Endothelial cell (in vitro differentiated cells): Measurements from ENCODE around the gene MAP2K3. TPM values are rescaled to one million over a fixed set of nuclear protein-coding genes. Genes with fewer than 3 reads are reported as not detected.

Experiments used
- DNase-seq: peaks from one replicate; pipeline ENCODE4 v3.0.0; 2021; ENCODE audit warnings: low spot score
- H3K27ac Mint-ChIP-seq: one replicate; pipeline ENCODE4 v1.8.0; 2021; ENCODE audit warnings: mixed read lengths, inconsistent platforms; ENCODE audit not compliant: unreplicated experiment
- H3K27me3 Mint-ChIP-seq: one replicate; pipeline ENCODE4 v1.8.0; 2021; ENCODE audit warnings: mild to moderate bottlenecking, moderate library complexity, mixed read lengths, inconsistent platforms; ENCODE audit not compliant: unreplicated experiment
- H3K36me3 Mint-ChIP-seq: one replicate; pipeline ENCODE4 v1.8.0; 2021; ENCODE audit warnings: mild to moderate bottlenecking, low read depth, mixed read lengths, inconsistent platforms; ENCODE audit not compliant: unreplicated experiment
- H3K4me1 Mint-ChIP-seq: one replicate; pipeline ENCODE4 v1.8.0; 2021; ENCODE audit warnings: mild to moderate bottlenecking, mixed read lengths, inconsistent platforms; ENCODE audit not compliant: unreplicated experiment
- H3K4me3 Mint-ChIP-seq: one replicate; pipeline ENCODE4 v1.8.0; 2021; ENCODE audit warnings: mild to moderate bottlenecking, mixed read lengths, inconsistent platforms; ENCODE audit not compliant: unreplicated experiment
- H3K9me3 Mint-ChIP-seq: one replicate; pipeline ENCODE4 v1.8.0; 2021; ENCODE audit warnings: mixed read lengths, inconsistent platforms; ENCODE audit not compliant: unreplicated experiment
- total RNA-seq: library from RNA; stranded (reverse); fragmentation: NEBNext Ultra II Directional; extraction: Animal tissue kit (Norgen Biotek cat#: 25700); gene quantifications from one replicate; pipeline ENCODE4 v1.2.1, GENCODE V29; 2021; ENCODE audit not compliant: unreplicated experiment
- TF ChIP-seq, protein P1 (sequence below): fragments of 200-600 bp; sonication (generic); IDR thresholded peaks from one replicate; pipeline ENCODE4 v1.5.0; 2021; ENCODE audit warnings: antibody characterized with exemption; ENCODE audit not compliant: unreplicated experiment

Gene MAP2K3
- total RNA-seq, 1 donor from 2014 or later: 65.8 TPM

DNA sequence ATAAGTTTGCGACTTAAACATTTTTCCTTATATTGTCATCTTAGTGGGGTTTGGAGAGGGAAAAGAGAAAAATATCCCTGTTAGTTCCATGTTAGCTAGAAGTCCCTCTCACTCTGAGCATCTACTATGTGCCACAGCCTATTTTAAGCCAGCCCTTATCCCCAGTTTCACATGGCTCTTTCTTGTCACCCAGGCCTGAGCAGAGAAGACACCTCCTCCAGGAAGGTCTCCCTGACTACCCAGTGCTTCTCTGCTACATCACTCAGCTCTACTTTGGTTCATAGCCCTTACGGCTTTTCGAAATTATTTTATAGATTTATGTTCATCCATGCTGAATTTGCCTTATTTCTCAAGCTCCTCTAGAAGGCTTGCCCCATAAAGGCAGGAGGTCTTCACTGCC, 7.2 kb upstream of the MAP2K3 start:
- H3K4me3 Mint-ChIP-seq: peak overlapping the region; percentile 31

DNA sequence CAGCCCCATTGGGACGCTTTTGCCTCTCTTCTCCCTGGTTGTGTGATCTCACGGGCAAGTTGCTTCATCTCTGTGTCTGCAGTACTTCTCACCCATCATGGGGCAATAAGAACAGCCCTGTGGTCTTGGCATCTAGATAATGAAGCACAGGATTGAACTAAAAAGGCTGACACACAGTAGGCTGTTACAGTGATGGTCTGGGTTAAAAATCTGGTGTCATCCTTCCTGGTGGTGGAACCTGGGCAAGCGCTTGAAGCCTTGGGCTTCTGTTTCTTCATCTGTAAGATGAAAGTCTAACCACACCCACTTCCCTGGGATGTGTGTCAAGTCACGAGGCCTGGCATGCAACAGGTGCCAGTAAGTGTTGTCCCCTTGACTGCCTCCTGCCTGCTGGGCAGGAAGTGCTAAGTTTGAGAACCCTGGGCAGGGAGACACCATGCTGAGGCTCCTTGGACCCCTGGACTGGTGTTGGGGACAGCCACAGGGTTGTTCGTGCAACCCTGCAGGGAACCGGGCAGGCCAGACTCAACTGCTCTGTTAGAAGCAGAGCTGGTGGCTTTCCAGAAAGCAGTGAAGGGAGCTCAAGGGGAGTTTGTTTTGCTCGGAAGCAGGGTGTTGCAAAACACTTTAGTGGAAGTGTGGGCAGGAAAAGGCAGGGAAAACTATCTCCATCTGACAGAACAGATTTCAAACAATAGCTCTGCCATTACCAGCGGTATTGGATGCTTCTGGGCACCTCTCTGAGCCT, 5.9 kb upstream of the MAP2K3 start:
- H3K27me3 Mint-ChIP-seq: peaks cover 22% of the 10 kb centered on the region

More for the DNA sequence above, 7.2 kb upstream of the MAP2K3 start:
- H3K36me3 Mint-ChIP-seq: peaks cover 2% of the 10 kb centered on the region
- no peak overlapping the region for H3K27ac Mint-ChIP-seq
- TF ChIP-seq, protein P1, sequence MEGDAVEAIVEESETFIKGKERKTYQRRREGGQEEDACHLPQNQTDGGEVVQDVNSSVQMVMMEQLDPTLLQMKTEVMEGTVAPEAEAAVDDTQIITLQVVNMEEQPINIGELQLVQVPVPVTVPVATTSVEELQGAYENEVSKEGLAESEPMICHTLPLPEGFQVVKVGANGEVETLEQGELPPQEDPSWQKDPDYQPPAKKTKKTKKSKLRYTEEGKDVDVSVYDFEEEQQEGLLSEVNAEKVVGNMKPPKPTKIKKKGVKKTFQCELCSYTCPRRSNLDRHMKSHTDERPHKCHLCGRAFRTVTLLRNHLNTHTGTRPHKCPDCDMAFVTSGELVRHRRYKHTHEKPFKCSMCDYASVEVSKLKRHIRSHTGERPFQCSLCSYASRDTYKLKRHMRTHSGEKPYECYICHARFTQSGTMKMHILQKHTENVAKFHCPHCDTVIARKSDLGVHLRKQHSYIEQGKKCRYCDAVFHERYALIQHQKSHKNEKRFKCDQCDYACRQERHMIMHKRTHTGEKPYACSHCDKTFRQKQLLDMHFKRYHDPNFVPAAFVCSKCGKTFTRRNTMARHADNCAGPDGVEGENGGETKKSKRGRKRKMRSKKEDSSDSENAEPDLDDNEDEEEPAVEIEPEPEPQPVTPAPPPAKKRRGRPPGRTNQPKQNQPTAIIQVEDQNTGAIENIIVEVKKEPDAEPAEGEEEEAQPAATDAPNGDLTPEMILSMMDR: no peak
- H3K9me3 Mint-ChIP-seq: no peaks in the 10 kb centered on the region
- H3K27me3 Mint-ChIP-seq: peaks cover 23% of the 10 kb centered on the region
- H3K4me1 Mint-ChIP-seq: peaks cover 22% of the 10 kb centered on the region
- no peak for DNase-seq

GRCh38 chr17:21279198-21279535, 5.3 kb upstream of the MAP2K3 start:
- no peaks in the 10 kb centered on the region for H3K9me3 Mint-ChIP-seq
- TF ChIP-seq, protein P1: no peak
- H3K4me1 Mint-ChIP-seq: peaks cover 22% of the 10 kb centered on the region
- peaks cover 22% of the 10 kb centered on the region for H3K27me3 Mint-ChIP-seq
- H3K4me3 Mint-ChIP-seq: no peak overlapping the region
- peaks cover 2% of the 10 kb centered on the region for H3K36me3 Mint-ChIP-seq
- H3K27ac Mint-ChIP-seq: no peak overlapping the region
- DNase-seq: no peak

More for the DNA sequence above, 5.9 kb upstream of the MAP2K3 start:
- H3K36me3 Mint-ChIP-seq: peaks cover 2% of the 10 kb centered on the region
- H3K9me3 Mint-ChIP-seq: no peaks in the 10 kb centered on the region
- TF ChIP-seq, protein P1: no peak
- no peak for DNase-seq
- H3K4me1 Mint-ChIP-seq: peaks cover 22% of the 10 kb centered on the region
- no peak overlapping the region for H3K27ac Mint-ChIP-seq
- H3K4me3 Mint-ChIP-seq: peak overlapping the region; percentile 62

GRCh38 chr17:21279582-21279981, 4.9 kb upstream of the MAP2K3 start:
- peaks cover 22% of the 10 kb centered on the region for H3K4me1 Mint-ChIP-seq
- H3K4me3 Mint-ChIP-seq: no peak overlapping the region
- no peak for DNase-seq
- TF ChIP-seq, protein P1: no peak
- H3K9me3 Mint-ChIP-seq: no peaks in the 10 kb centered on the region
- H3K36me3 Mint-ChIP-seq: peaks cover 2% of the 10 kb centered on the region
- peaks cover 20% of the 10 kb centered on the region for H3K27me3 Mint-ChIP-seq
- H3K27ac Mint-ChIP-seq: no peak overlapping the region

- Mint-ChIP-seq H3K27ac (no peak overlapping the region), H3K9me3 (no peaks in the 10 kb centered on the region), H3K4me3 (no peak overlapping the region), H3K4me1 (peaks cover 23% of the 10 kb centered on the region), H3K36me3 (peaks cover 2% of the 10 kb centered on the region), H3K27me3 (peaks cover 20% of the 10 kb centered on the region)
- TF ChIP-seq, protein P1: peak; percentile 86
- peak; percentile 95 for DNase-seq
Measured at GRCh38 chr17:21280081-21280518, 4.4 kb upstream of the MAP2K3 start.
